SU-DHL-6 (cell line): ENCODE results near the gene MUC5AC.

Experiments used
- CTCF ChIP-seq: fragments of 200-600 bp; sonication (generic); IDR thresholded peaks from one replicate; pipeline ENCODE4 v1.5.1; 2017; ENCODE audit warnings: antibody characterized with exemption, mild to moderate bottlenecking, low read length, moderate library complexity; ENCODE audit not compliant: insufficient read depth, poor library complexity, severe bottlenecking
- EZH2phosphoT487 ChIP-seq: fragments of 200-600 bp; sonication (generic), shearing (Covaris generic); conservative IDR thresholded peaks from 2 replicates; pipeline ENCODE4 v1.6.1; 2018; ENCODE audit warnings: mild to moderate bottlenecking, antibody characterized with exemption, low read length, moderate library complexity, mixed read lengths

- 0 out of 2 replicates have a peak, but pooled peaks have one; percentile 40 for TF ChIP-seq EZH2phosphoT487
- TF ChIP-seq CTCF, result no peak
Measured at GRCh38 chr11:1150769-1151365, 6.9 kb upstream of the MUC5AC start.
